NCI-H2227 treated with DMSO at 0.1 percent for 48 hours (cell line): ENCODE measurements around the gene QSOX1.
"Not testable (repeated sequence)": the region's sequence is repeated elsewhere in the genome, so short reads cannot be mapped to it uniquely, and the experiment has no call there.

Source experiments
- DNase-seq: peaks from one replicate; lab custom pipeline; 2025; lab: John Stamatoyannopoulos, UW

QSOX1 gene

GRCh38 chr1:180188684-180189175 is 34.1 kb downstream of the QSOX1 start:
- DNase-seq: no peak

GRCh38 chr1:180190091-180190490 is 35.4 kb downstream of the QSOX1 start:
- no peak for DNase-seq

DNA sequence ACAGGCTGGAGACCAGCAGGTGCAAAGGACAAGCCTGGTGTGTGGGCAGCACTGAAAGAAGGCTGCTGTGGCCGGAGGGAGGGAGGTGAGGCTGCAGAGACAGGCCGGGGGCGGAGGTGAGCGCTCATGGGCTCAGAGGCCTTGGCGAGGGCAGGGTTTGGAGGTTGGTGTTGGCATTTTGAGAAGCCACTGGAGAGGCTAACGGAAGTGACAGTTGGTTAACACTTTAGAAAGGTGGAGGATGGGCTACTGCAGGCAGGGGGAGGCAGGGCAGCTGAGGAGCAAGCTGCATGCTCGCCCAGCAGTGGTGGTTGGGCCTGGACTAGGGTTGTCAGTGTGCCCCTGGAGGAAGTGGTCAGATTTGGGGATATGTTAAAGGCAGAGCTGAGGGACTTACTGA is 37.5 kb downstream of the QSOX1 start:
- DNase-seq: no peak

- DNase-seq: no peak
Observed at GRCh38 chr1:180193141-180194047, 38.7 kb downstream of the QSOX1 start.

GRCh38 chr1:180194048-180194425 is 39.4 kb downstream of the QSOX1 start:
- no peak for DNase-seq

DNA sequence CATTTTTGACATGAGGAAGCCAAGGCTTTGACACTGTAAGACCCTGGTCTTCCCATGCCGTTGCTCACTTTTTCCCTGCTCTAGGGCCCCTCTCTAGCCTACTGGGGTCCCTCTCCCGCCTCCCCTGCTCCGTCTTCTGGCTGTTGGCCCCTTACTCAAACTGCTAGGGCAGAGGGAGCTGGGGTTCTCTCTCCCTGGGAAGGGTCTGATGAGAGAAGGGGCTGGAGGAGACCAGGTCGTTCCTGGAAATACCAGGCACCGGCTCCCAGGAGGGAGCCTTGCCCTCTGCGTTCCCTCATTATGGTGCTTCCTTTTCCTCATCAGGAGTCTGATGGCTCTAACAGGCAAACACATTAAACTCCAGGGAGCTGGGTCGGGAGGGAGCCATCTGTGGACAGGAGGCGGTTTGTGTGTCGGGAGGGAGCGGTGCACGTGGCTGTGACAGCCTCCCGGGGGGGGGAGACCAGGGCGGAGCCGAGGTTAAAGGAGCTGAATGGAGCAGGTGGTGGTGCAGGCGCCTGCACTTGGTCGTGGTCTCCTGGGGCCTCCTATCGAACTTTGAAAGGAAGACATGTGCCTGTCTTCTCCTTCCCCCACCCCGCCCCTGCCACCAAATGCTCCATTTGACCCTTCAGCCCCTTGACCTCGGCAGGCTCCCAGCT is 40.0 kb downstream of the QSOX1 start:
- no peak for DNase-seq

DNA sequence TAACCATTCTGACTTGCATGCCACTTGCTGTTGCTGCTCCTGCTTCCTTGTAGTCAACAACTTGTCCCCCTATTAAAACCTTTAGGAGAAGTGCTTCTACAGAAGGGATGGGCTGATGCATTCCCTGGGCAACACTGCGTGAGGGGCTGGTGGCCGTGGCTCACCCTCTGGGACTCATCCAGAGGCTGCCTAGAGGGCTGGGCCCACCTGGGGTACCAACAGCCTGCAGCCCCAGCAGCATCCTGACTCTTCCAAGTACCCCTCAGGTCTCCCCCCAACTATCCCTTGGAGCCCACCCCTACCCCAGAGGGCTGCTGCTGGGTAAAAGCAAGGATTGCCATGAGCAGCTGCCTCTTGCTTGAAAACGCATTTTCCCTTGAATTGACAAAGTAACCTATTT is 40.7 kb downstream of the QSOX1 start:
- DNase-seq: no peak

- no peak for DNase-seq
Observed at GRCh38 chr1:180195916-180196315, 41.2 kb downstream of the QSOX1 start.

GRCh38 chr1:180196436-180197003 is 41.9 kb downstream of the QSOX1 start:
- DNase-seq: no peak

DNA sequence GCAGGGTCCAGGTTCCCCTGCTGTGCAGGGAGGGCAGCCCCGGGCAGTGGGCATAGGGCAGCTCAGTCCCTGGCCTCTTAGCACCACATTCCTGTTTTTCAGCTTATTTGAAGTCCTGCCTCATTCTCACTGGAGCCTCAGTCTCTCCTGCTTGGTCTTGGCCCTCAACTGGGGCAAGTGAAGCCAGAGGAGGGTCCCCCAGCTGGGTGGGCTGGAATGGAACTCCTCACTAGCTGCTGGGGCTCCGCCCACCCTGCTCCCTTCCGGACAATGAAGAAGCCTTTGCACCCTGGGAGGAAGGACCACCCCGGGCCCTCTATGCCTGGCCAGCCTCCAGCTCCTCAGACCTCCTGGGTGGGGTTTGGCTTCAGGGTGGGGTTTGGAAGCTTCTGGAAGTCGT is 42.6 kb downstream of the QSOX1 start:
- no peak for DNase-seq

DNA sequence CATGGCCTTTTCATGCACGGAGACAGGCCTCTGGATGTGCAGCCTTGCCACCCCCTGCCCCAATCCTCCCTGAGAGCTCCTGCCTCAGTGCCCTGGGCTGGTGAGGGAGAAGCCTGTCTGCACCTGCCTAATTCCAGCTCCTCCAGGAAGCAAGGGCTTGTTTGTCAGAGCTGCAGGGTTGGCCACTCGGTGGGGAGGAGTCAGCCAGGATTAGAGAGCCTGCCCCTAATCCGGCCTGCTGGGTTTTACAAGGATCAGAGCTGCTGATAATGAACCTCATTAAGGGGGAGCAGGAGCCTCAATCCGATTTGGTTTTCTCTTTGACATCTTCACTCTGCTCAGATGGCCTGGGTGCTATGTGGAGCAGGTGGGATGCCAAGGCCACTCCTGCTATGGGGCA is 43.5 kb downstream of the QSOX1 start:
- DNase-seq: no peak

- no peak for DNase-seq
Observed at GRCh38 chr1:180198611-180199010, 43.9 kb downstream of the QSOX1 start.

DNA sequence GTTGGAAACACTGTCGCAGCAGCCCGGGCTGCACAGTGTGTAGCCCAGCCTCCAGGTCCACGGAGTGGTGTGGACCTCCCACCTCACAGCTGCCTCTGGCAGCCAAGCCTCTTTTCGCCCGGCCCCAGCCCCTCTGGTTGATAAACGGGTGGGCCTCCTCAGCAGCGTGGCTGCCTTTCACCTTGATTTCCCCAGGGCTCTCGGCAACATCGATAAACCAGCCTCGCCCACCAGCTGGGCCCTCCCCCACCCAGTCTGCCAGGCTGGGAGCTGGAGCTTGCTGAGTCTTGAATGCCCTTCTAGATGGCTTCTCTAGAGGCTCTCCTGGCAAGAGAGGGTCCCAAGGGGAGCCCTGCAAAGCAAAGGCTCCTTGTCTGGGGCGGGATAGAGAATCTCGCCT is 44.3 kb downstream of the QSOX1 start:
- DNase-seq: no peak

DNA sequence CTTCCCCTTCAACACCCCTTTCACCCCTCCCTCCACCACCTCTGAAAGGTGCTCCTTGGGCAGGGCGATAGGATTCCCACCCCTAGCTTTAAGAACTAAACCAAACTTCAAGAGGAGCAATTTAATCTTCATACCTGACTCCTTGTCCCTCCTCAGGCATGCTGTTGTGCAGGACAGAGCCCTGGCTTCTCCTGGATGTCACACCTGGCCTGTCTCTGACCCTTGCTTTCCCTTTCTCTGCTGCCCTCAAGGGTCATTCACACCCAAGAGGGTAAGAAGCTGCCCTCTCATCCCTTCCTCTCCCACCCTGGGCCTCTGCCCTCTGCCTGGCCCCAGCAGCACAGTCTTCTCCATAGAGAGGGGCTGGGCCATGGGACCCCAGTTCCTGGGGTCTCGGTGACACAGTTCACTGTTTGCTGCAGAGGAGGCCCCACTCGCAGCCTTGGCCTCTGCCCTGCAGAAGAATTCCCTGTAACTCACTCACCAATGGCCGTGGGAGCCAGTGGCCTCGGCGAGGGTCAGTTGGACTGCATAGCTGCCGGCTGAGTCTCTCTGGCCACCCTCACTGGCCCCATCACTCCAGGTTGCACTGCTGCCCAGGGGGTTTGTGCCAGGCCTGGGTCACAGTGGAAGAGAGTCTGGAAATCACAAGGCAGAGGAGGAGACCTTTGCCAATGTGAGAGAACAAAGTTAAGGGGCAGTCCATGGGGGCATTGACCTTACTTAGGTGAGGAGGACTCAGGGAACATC is 47.0 kb downstream of the QSOX1 start:
- DNase-seq: no peak

DNA sequence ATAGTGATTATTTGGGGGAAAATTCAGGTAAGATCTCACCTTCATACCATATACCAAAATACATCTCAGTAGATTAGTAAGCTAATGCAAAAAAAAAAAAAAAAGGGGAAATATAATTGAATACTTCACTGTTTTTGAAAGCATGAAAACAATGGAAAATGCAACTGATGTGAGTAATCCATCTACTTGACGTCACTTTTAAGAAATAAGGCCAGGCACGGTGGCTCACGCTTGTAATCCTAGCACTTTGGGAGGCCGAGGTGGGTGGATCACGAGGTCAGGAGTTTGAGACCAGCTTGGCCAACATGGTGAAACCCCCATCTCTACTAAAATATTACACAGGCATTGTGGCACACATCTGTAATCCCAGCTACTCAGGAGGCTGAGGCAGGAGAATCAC is 47.9 kb downstream of the QSOX1 start:
- not testable (repeated sequence) for DNase-seq

DNA sequence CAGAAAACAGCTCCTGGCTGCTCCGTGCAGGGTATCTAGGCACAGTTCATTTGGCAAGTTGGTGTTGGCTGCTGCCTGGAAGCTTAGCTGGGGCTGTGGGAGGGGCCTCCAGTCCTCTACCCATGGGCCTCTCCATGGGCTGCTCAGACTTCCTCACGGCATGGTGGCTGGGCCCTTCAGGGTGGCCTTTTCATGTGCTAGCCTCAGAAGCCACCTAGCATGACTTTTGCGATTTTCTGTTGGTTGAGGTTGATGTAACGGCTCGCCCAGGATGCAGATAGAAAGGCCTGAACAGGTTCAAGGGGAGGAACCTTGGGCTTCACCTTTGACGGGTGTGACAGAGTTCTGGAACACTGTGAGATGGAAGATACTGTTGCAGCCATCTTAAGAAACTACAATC is 49.6 kb downstream of the QSOX1 start:
- DNase-seq: no peak

GRCh38 chr1:180206581-180206980 is 51.9 kb downstream of the QSOX1 start:
- no peak for DNase-seq

- DNase-seq: no peak
Observed at GRCh38 chr1:180208264-180208663, 53.6 kb downstream of the QSOX1 start.

- DNase-seq: no peak
Observed at GRCh38 chr1:180210008-180210620, 55.4 kb downstream of the QSOX1 start.

GRCh38 chr1:180211156-180211859 is 56.6 kb downstream of the QSOX1 start:
- DNase-seq: no peak

DNA sequence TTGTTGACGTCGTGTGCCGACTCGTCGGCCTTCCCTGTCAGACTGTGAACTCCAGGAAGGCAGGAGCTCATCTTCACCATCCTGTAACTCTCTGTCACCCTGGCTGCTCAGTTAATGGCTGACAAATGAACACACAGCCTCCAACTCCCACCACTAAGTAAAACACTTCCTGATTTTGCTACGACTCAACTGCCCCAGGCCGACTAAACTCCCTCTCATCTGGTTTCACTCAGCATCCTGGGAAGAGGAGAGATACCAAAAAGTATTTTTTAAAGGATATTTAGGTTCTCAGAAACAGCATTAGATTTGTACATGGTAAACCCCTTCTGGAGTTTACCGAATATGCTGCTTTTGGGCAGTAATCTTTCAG is 57.2 kb downstream of the QSOX1 start:
- no peak for DNase-seq
